ENCODE measurements around the gene MED12.

MED12 gene

GRCh38 chrX:71091263-71091662 is 27.1 kb upstream of the MED12 start:
- in situ Hi-C loops (cut with HindIII; ENCODE audit: low sequenced_read_pairs): no loop called here
- no peak overlapping the region for H3K4me3 ChIP-seq (ENCODE audit: low read depth, low read length)
- no peak for TF ChIP-seq CTCF (IDR thresholded peaks at IDR 0.05; ENCODE audit: low read depth, low read length, missing control alignments)
- DNase-seq (ENCODE audit: low read depth): no peak

GRCh38 chrX:71095033-71095432 is 23.4 kb upstream of the MED12 start:
- no peak for DNase-seq (ENCODE audit: low read depth)
- peak overlapping the region; percentile 56 for H3K4me3 ChIP-seq (ENCODE audit: low read depth, low read length)
- in situ Hi-C loops (cut with HindIII; ENCODE audit: low sequenced_read_pairs): no loop called here
- no peak for TF ChIP-seq CTCF (IDR thresholded peaks at IDR 0.05; ENCODE audit: low read depth, low read length, missing control alignments)

- peak; percentile 72 for DNase-seq (ENCODE audit: low read depth)
- peak within 1 kb of the TSS; percentile 56 for H3K4me3 ChIP-seq (ENCODE audit: low read depth, low read length)
- no peak for TF ChIP-seq CTCF (IDR thresholded peaks at IDR 0.05; ENCODE audit: low read depth, low read length, missing control alignments)
- in situ Hi-C loops (cut with HindIII; ENCODE audit: low sequenced_read_pairs): no loop called here
Measured at GRCh38 chrX:71095555-71095980, 22.8 kb upstream of the MED12 start, which contains the start of gene FOXO4. Gene FOXO4 (plus strand): TSS chrX:71095851. CDS start chrX:71096529, 678 bp downstream.

- DNase-seq (ENCODE audit: low read depth): peak; percentile 2
- no peak for TF ChIP-seq CTCF (IDR thresholded peaks at IDR 0.05; ENCODE audit: low read depth, low read length, missing control alignments)
- in situ Hi-C loops (cut with HindIII; ENCODE audit: low sequenced_read_pairs): no loop called here
- H3K4me3 ChIP-seq (ENCODE audit: low read depth, low read length): peak overlapping the region; percentile 56
Measured at GRCh38 chrX:71095981-71096759, 22.2 kb upstream of the MED12 start.

GRCh38 chrX:71096760-71097032 is 21.7 kb upstream of the MED12 start:
- in situ Hi-C loops (cut with HindIII; ENCODE audit: low sequenced_read_pairs): no loop called here
- H3K4me3 ChIP-seq (ENCODE audit: low read depth, low read length): peak overlapping the region; percentile 56
- DNase-seq (ENCODE audit: low read depth): no peak
- no peak for TF ChIP-seq CTCF (IDR thresholded peaks at IDR 0.05; ENCODE audit: low read depth, low read length, missing control alignments)

- in situ Hi-C loops (cut with HindIII; ENCODE audit: low sequenced_read_pairs): no loop called here
- no peak overlapping the region for H3K4me3 ChIP-seq (ENCODE audit: low read depth, low read length)
- DNase-seq (ENCODE audit: low read depth): no peak
- peak; percentile 34 for TF ChIP-seq CTCF (IDR thresholded peaks at IDR 0.05; ENCODE audit: low read depth, low read length, missing control alignments)
Measured at GRCh38 chrX:71098302-71098701, 20.1 kb upstream of the MED12 start.
